ENCODE results near the gene SQSTM1. TPM values are rescaled to one million over a fixed set of nuclear protein-coding genes. Genes with fewer than 3 reads are reported as not detected.

The SQSTM1 gene
- total and polyA plus RNA-seq, 4 donors, result 127 to 330 (median 256) TPM

GRCh38 chr5:179872828-179873575 is 52.3 kb downstream of the SQSTM1 start:
- no peak overlapping the region for H3K4me3 ChIP-seq (ENCODE audit: low read depth in 1 of 3, low read length in 3 of 3)
- no peak overlapping the region for H3K27ac ChIP-seq (ENCODE audit: low read depth in 1 of 2, low read length in 2 of 2)
- no peaks in the 10 kb centered on the region for H3K27me3 ChIP-seq (ENCODE audit: control insufficient read depth in 4 of 4, insufficient read depth in 4 of 4, low read length in 3 of 4)
- H3K9me3 ChIP-seq (ENCODE audit: control insufficient read depth in 4 of 4, low read length in 3 of 4), result no peaks in the 10 kb centered on the region
- no peaks in the 10 kb centered on the region for H3K4me1 ChIP-seq (ENCODE audit: control insufficient read depth in 4 of 4, insufficient read depth in 4 of 4, low read length in 3 of 4)
- no peak overlapping the region for H3K9ac ChIP-seq (ENCODE audit: low read depth in 1 of 2, low read length in 2 of 2)
- WGBS, result 97% methylated on average over 14 of the region's 14 CpGs
- peaks cover 14 to 78% (median 33%) of the 10 kb centered on the region in 4 donors for H3K36me3 ChIP-seq (ENCODE audit: control insufficient read depth in 4 of 4, insufficient read depth in 3 of 4, low read depth in 1 of 4, low read length in 3 of 4)
- TF ChIP-seq, protein P1, sequence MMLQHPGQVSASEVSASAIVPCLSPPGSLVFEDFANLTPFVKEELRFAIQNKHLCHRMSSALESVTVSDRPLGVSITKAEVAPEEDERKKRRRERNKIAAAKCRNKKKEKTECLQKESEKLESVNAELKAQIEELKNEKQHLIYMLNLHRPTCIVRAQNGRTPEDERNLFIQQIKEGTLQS (IDR thresholded peaks at IDR 0.05), result no peak
- TF ChIP-seq HNF4A (conservative IDR thresholded peaks at IDR 0.05) (no peak), TAF1 (conservative IDR thresholded peaks at IDR 0.05) (no peak), NR2F2 (IDR thresholded peaks at IDR 0.05) (no peak), CTCF (IDR thresholded peaks at IDR 0.05; ENCODE audit: low read depth, low read length, missing input control) (no peak), FOXA2 (IDR thresholded peaks at IDR 0.05) (no peak), FOXA1 (IDR thresholded peaks at IDR 0.05) (no peak), ZBTB33 (IDR thresholded peaks at IDR 0.05) (no peak), HNF4G (IDR thresholded peaks at IDR 0.05) (no peak), REST (IDR thresholded peaks at IDR 0.05) (no peak)
- DNase-seq (ENCODE audit: low spot score), result no peak

DNA sequence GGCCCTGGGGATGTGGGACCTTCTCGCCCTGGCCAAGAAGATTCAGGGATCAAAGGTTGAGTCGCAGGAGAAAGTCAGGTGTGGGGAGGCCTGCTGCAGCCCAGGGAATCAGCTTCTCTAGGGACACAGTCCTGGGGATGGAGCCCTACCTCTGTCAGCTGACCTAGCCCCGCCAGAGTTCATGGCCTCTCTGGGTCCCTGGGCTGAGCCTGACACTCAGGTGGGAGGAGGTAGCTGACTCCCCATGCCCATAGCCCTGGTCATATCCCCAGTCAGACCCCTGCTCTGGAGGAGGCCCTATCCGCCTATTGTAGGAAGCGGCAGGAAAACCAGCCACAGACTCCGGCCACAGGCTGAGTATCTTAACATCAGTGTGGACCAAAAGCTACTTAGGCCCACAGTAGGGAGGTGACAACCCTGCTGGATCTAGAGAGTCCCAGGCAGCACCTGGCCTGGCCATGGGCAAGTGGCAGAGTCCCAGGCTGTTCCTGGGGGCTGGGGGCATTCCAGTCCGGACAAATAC is 52.9 kb downstream of the SQSTM1 start:
- TF ChIP-seq REST (IDR thresholded peaks at IDR 0.05) (no peak), RAD21 (IDR thresholded peaks at IDR 0.05) (no peak), HNF4G (IDR thresholded peaks at IDR 0.05) (no peak), FOXA2 (IDR thresholded peaks at IDR 0.05) (no peak), TAF1 (conservative IDR thresholded peaks at IDR 0.05) (no peak), SP1 (IDR thresholded peaks at IDR 0.05) (no peak), MAX (IDR thresholded peaks at IDR 0.05) (no peak), HNF4A (conservative IDR thresholded peaks at IDR 0.05) (no peak), JUND (IDR thresholded peaks at IDR 0.05) (no peak), EGR1 (IDR thresholded peaks at IDR 0.05; ENCODE audit: low read depth in 2 of 2) (no peak), RXRA (IDR thresholded peaks at IDR 0.05) (no peak), YY1 (IDR thresholded peaks at IDR 0.05) (no peak), GABPA (IDR thresholded peaks at IDR 0.05 in 1 of 2, conservative IDR thresholded peaks at IDR 0.05 in 1 of 2) (no peak)
- Histone ChIP-seq H3K36me3 (ENCODE audit: control insufficient read depth in 4 of 4, insufficient read depth in 3 of 4, low read depth in 1 of 4, low read length in 3 of 4) (peaks cover 14 to 80% (median 36%) of the 10 kb centered on the region in 4 donors), H3K4me1 (ENCODE audit: control insufficient read depth in 4 of 4, insufficient read depth in 4 of 4, low read length in 3 of 4) (no peaks in the 10 kb centered on the region), H3K9ac (ENCODE audit: low read depth in 1 of 2, low read length in 2 of 2) (no peak overlapping the region), H3K4me3 (ENCODE audit: low read depth in 1 of 3, low read length in 3 of 3) (no peak overlapping the region), H3K27ac (ENCODE audit: low read depth in 1 of 2, low read length in 2 of 2) (no peak overlapping the region), H3K27me3 (ENCODE audit: control insufficient read depth in 4 of 4, insufficient read depth in 4 of 4, low read length in 3 of 4) (no peaks in the 10 kb centered on the region), H3K9me3 (ENCODE audit: control insufficient read depth in 4 of 4, low read length in 3 of 4) (no peaks in the 10 kb centered on the region)
- 96% methylated on average over 7 of the region's 7 CpGs for WGBS
- DNase-seq (ENCODE audit: low spot score), result no peak

Measured in liver (tissue), 9 donors.